ENCODE results near the gene MITF. TPM values are rescaled to one million over a fixed set of nuclear protein-coding genes. Genes with fewer than 3 reads are reported as not detected.

MITF gene
- total and polyA plus RNA-seq, 2 donors (not counting 1 experiment from before 2014, with no cell fraction given): 0.10 TPM; not detected in 1

DNA sequence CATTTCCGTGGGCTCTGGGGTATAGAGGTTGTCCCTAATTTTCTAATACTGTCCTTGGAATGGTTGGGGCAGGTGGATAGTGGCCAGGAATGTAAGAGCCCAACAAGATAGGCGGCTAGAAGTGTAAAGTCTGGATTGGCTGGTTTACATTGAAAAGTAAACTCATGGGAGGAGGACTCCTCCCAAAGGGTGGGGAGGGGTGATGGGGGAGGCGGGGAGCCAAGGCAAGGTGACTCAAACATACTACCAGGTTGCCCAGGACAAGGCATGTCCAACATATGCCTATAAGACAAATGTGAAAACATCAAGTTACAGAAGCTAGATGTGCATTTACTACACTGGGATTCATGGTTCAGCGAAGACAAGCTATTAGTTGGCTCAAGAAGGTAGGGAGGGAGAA lies 246.0 kb downstream of the MITF start:
- no peaks in the 10 kb centered on the region for H3K9me3 ChIP-seq (ENCODE audit: control extremely low read depth in 1 of 3, control insufficient read depth in 2 of 3, insufficient read depth in 1 of 3, low read length in 2 of 3)
- peaks cover 0 to 5% of the 10 kb centered on the region in 2 donors for H3K4me1 ChIP-seq (ENCODE audit: control insufficient read depth in 2 of 2, insufficient read depth in 2 of 2, low read length in 2 of 2)
- H3K27me3 ChIP-seq (replicated peaks in 1 of 4; ENCODE audit: control extremely low read depth in 1 of 4, control insufficient read depth in 3 of 4, insufficient read depth in 4 of 4, low read length in 3 of 4): no peaks in the 10 kb centered on the region
- intact Hi-C loops (cut with micrococcal nuclease): no loop called here
- no peak overlapping the region for H3K9ac ChIP-seq (ENCODE audit: low read length)
- Mint-ChIP-seq H3K27me3 (peaks cover 3% of the 10 kb centered on the region), H3K4me3 (no peak overlapping the region), H3K9me3 (ENCODE audit: insufficient read depth) (no peaks in the 10 kb centered on the region), H3K27ac (no peak overlapping the region), H3K4me1 (peaks cover 31% of the 10 kb centered on the region)
- H3K4me2 ChIP-seq (replicated peaks; ENCODE audit: low read depth, low read length, poor library complexity, severe bottlenecking): no peak overlapping the region
- TF ChIP-seq CTCF (IDR thresholded peaks at IDR 0.05): no peak
- TF ChIP-seq EZH2 (IDR thresholded peaks at IDR 0.05; ENCODE audit: borderline replicate concordance, insufficient read depth, low read depth, low read length, poor library complexity, severe bottlenecking): no peak
- H4K20me1 ChIP-seq (ENCODE audit: control insufficient read depth, insufficient read depth, low read length, poor library complexity, severe bottlenecking): no peaks in the 10 kb centered on the region
- DNase-seq: no peak
- no peak overlapping the region for H3K27ac ChIP-seq (ENCODE audit: low read length in 2 of 2)
- H3K4me3 ChIP-seq (ENCODE audit: control extremely low read depth in 1 of 5, extremely low read depth in 1 of 5, insufficient read depth in 1 of 5, low read depth in 2 of 5, low read length in 4 of 5): no peak overlapping the region
- no peaks in the 10 kb centered on the region for H3K79me2 ChIP-seq (ENCODE audit: control insufficient read depth, insufficient read depth, low read length)
- no peak overlapping the region for H2AFZ ChIP-seq (ENCODE audit: insufficient read depth, low read depth, low read length, poor library complexity, severe bottlenecking)
- POLR2A ChIA-PET: no interaction called here
- H3K36me3 ChIP-seq (replicated peaks in 1 of 2; ENCODE audit: control extremely low read depth in 1 of 2, control insufficient read depth in 1 of 2, extremely low read depth in 1 of 2, insufficient read depth in 2 of 2, low read length in 1 of 2): no peaks in the 10 kb centered on the region
- ATAC-seq (ENCODE audit: low read depth): no peak
- CTCF ChIA-PET: interaction anchor here (0.6 kb wide), 1 partner anchor 1455 kb away, joined by 3 read pairs; no protein-coding TSS in a partner anchor
- WGBS (ENCODE audit: insufficient coverage): 53% methylated on average over 3 of the region's 4 CpGs

DNA sequence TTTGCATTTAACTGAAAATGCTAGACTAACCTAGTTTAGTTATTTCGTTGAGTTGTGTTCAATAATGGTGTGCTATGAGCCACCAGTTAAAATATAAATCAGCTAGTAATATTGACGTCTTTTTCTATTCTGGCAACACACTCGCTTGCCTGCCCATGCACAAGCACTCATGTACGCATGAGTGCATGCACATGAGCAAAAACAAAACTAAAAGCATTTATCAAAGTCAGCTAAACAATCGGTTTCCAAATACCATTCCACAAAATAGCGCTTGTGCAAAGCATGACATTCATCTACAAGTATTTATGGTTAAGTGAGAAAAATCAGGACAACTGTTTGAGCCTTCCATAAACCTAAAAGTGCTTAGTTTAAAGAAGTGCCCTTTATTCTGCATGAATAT lies 247.2 kb downstream of the MITF start:
- Histone ChIP-seq H3K9me3 (ENCODE audit: control extremely low read depth in 1 of 3, control insufficient read depth in 2 of 3, insufficient read depth in 1 of 3, low read length in 2 of 3) (no peaks in the 10 kb centered on the region), H4K20me1 (ENCODE audit: control insufficient read depth, insufficient read depth, low read length, poor library complexity, severe bottlenecking) (no peaks in the 10 kb centered on the region), H2AFZ (ENCODE audit: insufficient read depth, low read depth, low read length, poor library complexity, severe bottlenecking) (no peak overlapping the region), H3K79me2 (ENCODE audit: control insufficient read depth, insufficient read depth, low read length) (no peaks in the 10 kb centered on the region), H3K4me2 (replicated peaks; ENCODE audit: low read depth, low read length, poor library complexity, severe bottlenecking) (no peak overlapping the region), H3K27ac (ENCODE audit: low read length in 2 of 2) (no peak overlapping the region), H3K36me3 (replicated peaks in 1 of 2; ENCODE audit: control extremely low read depth in 1 of 2, control insufficient read depth in 1 of 2, extremely low read depth in 1 of 2, insufficient read depth in 2 of 2, low read length in 1 of 2) (no peaks in the 10 kb centered on the region), H3K4me1 (ENCODE audit: control insufficient read depth in 2 of 2, insufficient read depth in 2 of 2, low read length in 2 of 2) (peaks cover 0 to 5% of the 10 kb centered on the region in 2 donors), H3K4me3 (ENCODE audit: control extremely low read depth in 1 of 5, extremely low read depth in 1 of 5, insufficient read depth in 1 of 5, low read depth in 2 of 5, low read length in 4 of 5) (no peak overlapping the region), H3K27me3 (replicated peaks in 1 of 4; ENCODE audit: control extremely low read depth in 1 of 4, control insufficient read depth in 3 of 4, insufficient read depth in 4 of 4, low read length in 3 of 4) (no peaks in the 10 kb centered on the region), H3K9ac (ENCODE audit: low read length) (no peak overlapping the region)
- ATAC-seq (ENCODE audit: low read depth) (no peak), DNase-seq (no peak)
- Mint-ChIP-seq H3K9me3 (ENCODE audit: insufficient read depth) (no peaks in the 10 kb centered on the region), H3K4me1 (peaks cover 31% of the 10 kb centered on the region), H3K27ac (no peak overlapping the region), H3K27me3 (peaks cover 3% of the 10 kb centered on the region), H3K4me3 (peak overlapping the region; percentile 23)
- intact Hi-C loops (cut with micrococcal nuclease): no loop called here
- TF ChIP-seq EZH2 (IDR thresholded peaks at IDR 0.05; ENCODE audit: borderline replicate concordance, insufficient read depth, low read depth, low read length, poor library complexity, severe bottlenecking): no peak
- no peak for TF ChIP-seq CTCF (IDR thresholded peaks at IDR 0.05)
- 17% methylated on average over 3 of the region's 6 CpGs for WGBS (ENCODE audit: insufficient coverage)
- CTCF ChIA-PET: interaction anchor here (1.3 kb wide), 1 partner anchor 16 kb away, joined by 3 read pairs; no protein-coding TSS in a partner anchor
- POLR2A ChIA-PET: no interaction called here
